Naive B cell (primary cell): ENCODE data around the gene TCP11L2. TPM values are rescaled to one million over a fixed set of nuclear protein-coding genes. Genes with fewer than 3 reads are reported as not detected.

Experiments
- ATAC-seq, 2 donors: fragments of 150-1000 bp; cut with Tn5 transposase; 2 replicates each; pipeline ENCODE4 v1.10.0; 2021; ENCODE audit warnings: low read depth in 2 of 2, mild to moderate bottlenecking in 2 of 2, moderate library complexity in 2 of 2
- DNase-seq: peaks from one replicate; pipeline ENCODE4 v3.0.0; 2022
- H3K27ac Mint-ChIP-seq, 6 donors: one replicate each; pipeline ENCODE4 v1.8.0; 2020 to 2022; ENCODE audit warnings: mild to moderate bottlenecking in 6 of 6, mixed read lengths in 6 of 6, moderate library complexity in 5 of 6, inconsistent platforms in 2 of 6
- H3K27me3 Mint-ChIP-seq, 3 donors: one replicate each; pipeline ENCODE4 v1.8.0; 2021 to 2022; ENCODE audit warnings: mixed read lengths in 3 of 3, mild to moderate bottlenecking in 1 of 3
- H3K36me3 Mint-ChIP-seq, 2 donors: one replicate each; pipeline ENCODE4 v1.8.0; 2020 to 2022; ENCODE audit warnings: mixed read lengths in 2 of 2, inconsistent platforms in 1 of 2, mild to moderate bottlenecking in 1 of 2
- H3K4me1 Mint-ChIP-seq, 3 donors: one replicate each; pipeline ENCODE4 v1.8.0; 2020 to 2022; ENCODE audit warnings: mixed read lengths in 3 of 3, inconsistent platforms in 1 of 3, mild to moderate bottlenecking in 1 of 3, moderate library complexity in 1 of 3
- H3K4me3 Mint-ChIP-seq, 8 donors: one replicate each; pipeline ENCODE4 v1.8.0; 2020 to 2022; ENCODE audit warnings: mild to moderate bottlenecking in 8 of 8, mixed read lengths in 8 of 8, moderate library complexity in 8 of 8, inconsistent platforms in 2 of 8
- H3K9me3 Mint-ChIP-seq, 7 donors: one replicate each; pipeline ENCODE4 v1.8.0; 2020 to 2022; ENCODE audit warnings: mixed read lengths in 7 of 7, mild to moderate bottlenecking in 5 of 7, inconsistent platforms in 2 of 7, moderate library complexity in 1 of 7
- polyA plus RNA-seq, 6 donors: library from polyadenylated mRNA; unstranded; fragments of 300-500 nt; fragmentation: Illumina TruSeq; gene quantifications; one replicate each; pipeline ENCODE4 v1.2.3, GENCODE V29; 2021; ENCODE audit warnings: low read depth in 6 of 6

TCP11L2 gene
- polyA plus RNA-seq, 6 donors from 2014 or later, result 17.0 to 56.4 (median 47.6) TPM

DNA sequence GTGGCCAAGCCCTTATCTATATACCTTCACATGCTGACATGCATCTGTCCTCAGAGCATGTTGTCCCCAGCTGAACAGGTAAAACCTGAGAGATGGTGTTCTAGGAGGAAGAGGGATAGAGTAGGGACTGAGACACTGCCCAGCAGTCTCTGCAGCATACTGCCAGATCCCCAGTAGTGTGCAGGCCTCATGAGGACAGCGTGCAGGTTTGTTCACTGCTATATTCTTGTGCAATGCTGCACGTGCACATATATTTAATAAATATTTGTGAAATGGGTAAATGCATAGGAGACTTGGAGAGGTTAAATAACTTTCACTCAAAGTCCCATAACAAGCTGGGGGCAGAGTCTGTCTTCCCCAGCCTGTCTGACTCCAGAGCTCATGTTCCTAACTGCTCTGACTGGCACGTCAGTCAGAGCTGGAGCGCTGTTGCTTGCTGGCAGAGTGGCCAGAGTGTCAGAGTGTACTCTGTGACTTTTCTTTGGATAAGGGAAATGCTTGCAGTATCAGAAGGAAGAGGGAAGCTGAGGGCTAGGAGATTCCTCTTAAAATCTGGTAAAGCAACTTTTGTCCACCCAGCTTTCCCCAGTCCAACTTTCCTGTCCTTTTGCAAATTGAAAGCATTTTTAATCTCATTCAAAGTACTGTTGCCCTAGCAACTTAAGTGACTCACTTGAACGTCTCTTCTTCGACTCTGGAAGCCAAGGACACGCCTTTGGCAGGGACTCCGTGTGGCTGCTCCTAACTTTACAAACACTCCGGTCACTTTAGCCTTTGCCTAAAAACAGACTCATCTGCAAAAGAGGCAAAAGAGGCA lies 40.1 kb downstream of the TCP11L2 start:
- DNase-seq (no peak), ATAC-seq (no peak)
- H3K4me3 Mint-ChIP-seq, result no peak overlapping the region
- H3K4me1 Mint-ChIP-seq, result peaks cover 0 to 5% (median 0%) of the 10 kb centered on the region in 3 donors
- no peaks in the 10 kb centered on the region for H3K27me3 Mint-ChIP-seq
- H3K36me3 Mint-ChIP-seq, result peaks cover 15 to 49% of the 10 kb centered on the region in 2 donors
- no peaks in the 10 kb centered on the region for H3K9me3 Mint-ChIP-seq
- peak overlapping the region in 1 of 6 donors; percentile 65 for H3K27ac Mint-ChIP-seq

DNA sequence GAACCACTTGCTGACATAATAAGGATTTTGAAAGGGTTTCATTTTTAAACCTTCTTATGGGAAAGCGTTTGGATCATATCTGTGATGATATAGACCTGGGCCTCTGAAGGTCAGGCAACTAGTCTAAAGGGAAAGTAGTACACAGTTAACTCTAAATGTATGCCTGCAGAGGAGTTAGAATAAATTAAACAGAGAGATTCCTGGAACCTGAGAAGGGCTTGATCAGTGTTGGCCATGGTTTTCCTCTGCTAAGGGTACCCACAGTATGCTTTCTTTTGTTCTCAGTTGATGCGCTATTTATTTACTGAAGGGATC lies 40.6 kb downstream of the TCP11L2 start:
- no peak for DNase-seq
- no peak for ATAC-seq
- Mint-ChIP-seq H3K9me3 (no peaks in the 10 kb centered on the region), H3K27me3 (no peaks in the 10 kb centered on the region), H3K36me3 (peaks cover 15 to 49% of the 10 kb centered on the region in 2 donors), H3K27ac (peak overlapping the region in 1 of 6 donors; percentile 65), H3K4me1 (peaks cover 0 to 5% (median 0%) of the 10 kb centered on the region in 3 donors), H3K4me3 (no peak overlapping the region)

DNA sequence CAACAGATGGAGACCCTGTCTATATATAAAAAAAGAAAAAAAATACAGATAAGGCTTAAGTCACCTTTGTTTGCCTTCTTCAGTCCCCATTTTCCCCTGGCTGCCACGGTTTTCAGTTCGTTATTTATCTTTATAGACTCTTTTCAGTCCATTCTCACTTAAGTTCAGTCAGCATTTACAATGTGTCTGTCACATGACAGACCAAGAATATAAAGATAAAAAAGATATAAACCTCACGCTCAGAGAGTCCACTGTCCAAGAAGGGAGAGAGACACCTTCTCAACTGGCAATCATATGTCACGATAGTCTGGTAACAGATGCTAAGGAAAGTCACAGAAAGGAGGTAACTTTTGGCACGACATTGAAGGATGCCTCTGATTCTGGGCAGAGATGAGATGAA lies 41.6 kb downstream of the TCP11L2 start:
- no peak overlapping the region for H3K27ac Mint-ChIP-seq
- H3K4me1 Mint-ChIP-seq, result peaks cover 0 to 5% (median 0%) of the 10 kb centered on the region in 3 donors
- ATAC-seq (no peak), DNase-seq (no peak)
- no peaks in the 10 kb centered on the region for H3K9me3 Mint-ChIP-seq
- no peaks in the 10 kb centered on the region for H3K27me3 Mint-ChIP-seq
- peaks cover 15 to 43% of the 10 kb centered on the region in 2 donors for H3K36me3 Mint-ChIP-seq
- no peak overlapping the region for H3K4me3 Mint-ChIP-seq

DNA sequence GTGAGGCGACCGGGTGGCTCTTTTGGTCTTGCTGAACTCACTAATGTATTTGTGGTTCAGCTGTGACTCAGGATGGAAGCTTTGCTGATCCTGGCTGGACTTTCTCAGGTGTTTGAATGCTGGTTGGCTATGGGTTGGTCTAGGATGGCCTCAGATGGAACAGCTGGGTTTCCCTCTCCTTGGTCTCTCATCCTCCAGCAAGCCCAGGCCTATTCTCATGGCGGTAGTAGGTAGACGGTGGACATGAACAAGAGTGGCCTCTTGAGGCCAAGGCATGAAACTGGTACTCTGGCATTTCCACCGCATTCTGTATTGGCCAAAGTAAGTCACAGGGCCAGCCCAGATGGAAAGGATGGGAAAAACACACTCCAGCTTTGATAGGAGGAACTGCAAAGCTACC lies 43.2 kb downstream of the TCP11L2 start:
- Mint-ChIP-seq H3K27ac (peak overlapping the region in 2 of 6 donors; percentile 7 to 53), H3K36me3 (peaks cover 23 to 35% of the 10 kb centered on the region in 2 donors), H3K4me1 (no peaks in the 10 kb centered on the region)

DNA sequence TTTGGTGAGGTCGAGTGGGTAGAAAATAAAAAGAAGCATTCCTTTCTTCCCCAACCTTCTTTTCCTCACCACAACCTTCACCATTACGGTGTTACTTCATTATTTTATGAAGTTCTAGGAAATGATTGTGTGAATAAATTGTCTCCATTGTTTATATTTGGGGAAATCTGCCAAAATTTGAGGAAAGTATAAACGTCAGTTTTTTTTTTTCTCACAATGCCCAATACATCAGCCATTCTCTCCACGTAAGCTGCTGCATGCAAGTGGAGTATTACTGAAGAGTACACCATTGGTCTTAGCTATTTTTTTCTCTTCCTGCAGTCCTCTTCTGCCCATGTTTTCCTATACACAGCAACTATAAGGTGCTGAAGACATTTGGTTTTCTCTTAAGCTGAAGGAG lies 45.9 kb downstream of the TCP11L2 start:
- Mint-ChIP-seq H3K9me3 (no peaks in the 10 kb centered on the region), H3K4me3 (no peak overlapping the region), H3K27me3 (no peaks in the 10 kb centered on the region), H3K4me1 (no peaks in the 10 kb centered on the region), H3K27ac (no peak overlapping the region), H3K36me3 (peaks cover 15 to 25% of the 10 kb centered on the region in 2 donors)
- ATAC-seq (no peak), DNase-seq (no peak)

More for the DNA sequence above, 43.2 kb downstream of the TCP11L2 start:
- ATAC-seq (peak; percentile 40 to 44), DNase-seq (no peak)
- H3K27me3 Mint-ChIP-seq, result no peaks in the 10 kb centered on the region
- H3K4me3 Mint-ChIP-seq, result no peak overlapping the region
- no peaks in the 10 kb centered on the region for H3K9me3 Mint-ChIP-seq

DNA sequence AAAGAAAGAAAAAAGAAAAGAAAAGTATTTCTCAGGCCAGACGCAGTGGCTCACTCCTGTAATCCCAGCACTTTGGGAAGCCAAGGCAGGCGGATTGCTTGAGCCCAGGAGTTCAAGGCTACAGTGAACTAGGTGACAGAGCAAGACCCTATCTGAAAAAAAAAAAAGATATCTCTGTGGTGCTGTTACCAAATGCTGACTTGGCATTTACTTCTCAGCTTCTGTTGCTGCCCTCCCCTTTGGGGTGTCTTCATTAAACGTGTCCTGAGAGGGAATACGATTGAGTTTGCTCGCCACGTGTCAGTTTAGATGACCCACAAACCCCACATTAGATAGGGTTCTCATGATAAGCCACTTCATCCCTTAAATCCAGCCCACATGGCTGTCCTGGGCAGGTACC lies 50.6 kb downstream of the TCP11L2 start:
- ATAC-seq (no peak), DNase-seq (no peak)
- Mint-ChIP-seq H3K4me3 (no peak overlapping the region), H3K36me3 (peaks cover 5 to 7% of the 10 kb centered on the region in 2 donors), H3K27me3 (no peaks in the 10 kb centered on the region), H3K9me3 (no peaks in the 10 kb centered on the region), H3K4me1 (peaks cover 7 to 10% (median 8%) of the 10 kb centered on the region in 3 donors), H3K27ac (no peak overlapping the region)

DNA sequence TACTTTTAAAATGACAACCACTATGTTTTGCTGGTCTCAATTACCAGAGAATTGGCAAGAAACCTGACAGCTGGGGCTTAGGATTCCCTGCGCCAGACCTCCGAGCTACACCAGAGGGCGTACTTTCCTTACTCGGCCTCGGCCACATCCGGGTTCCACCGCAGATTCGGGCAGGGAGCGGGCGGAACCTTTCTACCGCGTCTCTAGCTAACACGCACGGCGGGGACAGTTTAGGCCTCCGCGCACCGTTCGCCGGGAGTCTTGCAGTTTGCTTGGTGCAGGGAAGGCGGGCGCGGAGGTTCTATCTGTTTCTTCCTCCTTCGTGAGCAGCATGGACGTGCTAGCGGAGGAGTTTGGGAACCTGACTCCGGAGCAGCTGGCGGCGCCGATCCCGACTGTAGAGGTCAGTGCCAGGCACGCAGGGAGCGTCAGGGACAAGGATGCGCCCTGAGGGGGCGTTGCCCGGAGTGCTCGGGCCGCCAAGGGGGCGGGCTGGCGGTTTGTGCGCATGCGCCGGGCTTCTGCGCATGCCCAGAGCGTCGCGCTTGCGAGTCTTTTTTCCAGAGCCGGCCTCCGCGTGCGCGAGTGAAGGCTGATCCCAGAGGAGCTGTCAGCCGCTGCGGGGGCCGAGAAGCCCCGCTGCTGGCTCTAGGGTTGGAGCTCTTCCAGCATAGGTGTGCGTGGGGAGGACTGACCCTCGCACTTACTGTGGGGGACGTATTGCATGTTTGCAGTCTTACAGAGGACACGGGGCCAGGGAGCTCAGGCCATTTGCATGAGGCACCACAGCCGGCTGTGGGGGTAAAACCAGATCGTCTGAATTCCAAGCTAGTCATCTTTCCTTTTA lies 55.2 kb downstream of the TCP11L2 start, which contains the start of gene POLR3B:
POLR3B (plus strand) TSS at position 200 of the 847 bp plus-strand sequence; CDS start at position 332, 132 bp downstream.
- H3K36me3 Mint-ChIP-seq, result no peaks in the 10 kb centered on the region
- H3K4me1 Mint-ChIP-seq, result peaks cover 13 to 19% (median 14%) of the 10 kb centered on the region in 3 donors
- peak; percentile 96 for DNase-seq
- peak; percentile 91 to 92 for ATAC-seq
- H3K27ac Mint-ChIP-seq, result peak within 1 kb of the TSS; percentile 68 to 96 (median 94)
- H3K27me3 Mint-ChIP-seq, result no peaks in the 10 kb centered on the region
- peak within 1 kb of the TSS; percentile 76 to 97 (median 96) for H3K4me3 Mint-ChIP-seq
- no peaks in the 10 kb centered on the region for H3K9me3 Mint-ChIP-seq

DNA sequence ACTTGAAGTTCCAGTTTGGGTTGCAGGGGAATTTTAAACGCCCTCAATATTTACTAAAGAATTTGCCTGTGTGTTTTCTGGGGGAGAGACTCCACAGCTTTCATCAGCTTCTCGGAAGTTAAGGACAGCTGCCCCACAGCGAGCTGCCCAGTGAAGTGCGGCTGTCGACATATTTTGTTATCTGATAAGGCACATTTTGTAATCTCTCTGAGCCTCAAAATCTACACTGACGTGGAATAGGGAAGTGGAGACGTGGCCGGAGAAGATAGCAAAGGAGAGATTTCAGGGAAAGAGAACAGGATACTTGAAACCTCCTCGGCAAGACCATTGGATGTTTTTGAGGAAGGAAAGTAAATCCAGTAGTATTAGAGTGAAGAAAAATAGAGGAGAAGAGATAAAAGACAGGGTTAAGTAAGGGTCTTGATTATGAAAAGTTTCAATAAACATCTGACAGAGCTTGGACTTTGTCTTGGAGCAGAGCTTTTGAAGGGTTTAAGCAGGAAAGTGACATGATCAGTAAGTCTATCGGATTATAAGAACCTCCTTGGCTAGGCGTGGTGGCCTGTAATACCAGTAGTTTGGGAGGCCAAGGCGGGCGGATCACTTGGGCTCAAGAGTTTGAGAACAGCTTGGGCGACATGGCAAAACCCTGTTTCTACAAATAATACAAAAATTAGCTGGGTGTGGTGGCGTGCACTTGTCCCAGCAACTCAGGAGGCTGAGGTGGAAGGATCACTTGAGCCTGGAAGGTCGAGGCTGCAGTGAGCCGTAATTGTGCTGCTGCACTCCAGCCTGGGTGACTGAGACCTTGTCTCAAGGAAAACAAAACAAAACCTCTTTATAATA lies 56.1 kb downstream of the TCP11L2 start:
- Mint-ChIP-seq H3K4me3 (peak overlapping the region; percentile 76 to 97 (median 96)), H3K4me1 (peaks cover 13 to 19% (median 14%) of the 10 kb centered on the region in 3 donors), H3K9me3 (no peaks in the 10 kb centered on the region), H3K27me3 (no peaks in the 10 kb centered on the region), H3K36me3 (no peaks in the 10 kb centered on the region), H3K27ac (peak overlapping the region; percentile 3 to 96 (median 90))
- ATAC-seq (no peak), DNase-seq (no peak)

DNA sequence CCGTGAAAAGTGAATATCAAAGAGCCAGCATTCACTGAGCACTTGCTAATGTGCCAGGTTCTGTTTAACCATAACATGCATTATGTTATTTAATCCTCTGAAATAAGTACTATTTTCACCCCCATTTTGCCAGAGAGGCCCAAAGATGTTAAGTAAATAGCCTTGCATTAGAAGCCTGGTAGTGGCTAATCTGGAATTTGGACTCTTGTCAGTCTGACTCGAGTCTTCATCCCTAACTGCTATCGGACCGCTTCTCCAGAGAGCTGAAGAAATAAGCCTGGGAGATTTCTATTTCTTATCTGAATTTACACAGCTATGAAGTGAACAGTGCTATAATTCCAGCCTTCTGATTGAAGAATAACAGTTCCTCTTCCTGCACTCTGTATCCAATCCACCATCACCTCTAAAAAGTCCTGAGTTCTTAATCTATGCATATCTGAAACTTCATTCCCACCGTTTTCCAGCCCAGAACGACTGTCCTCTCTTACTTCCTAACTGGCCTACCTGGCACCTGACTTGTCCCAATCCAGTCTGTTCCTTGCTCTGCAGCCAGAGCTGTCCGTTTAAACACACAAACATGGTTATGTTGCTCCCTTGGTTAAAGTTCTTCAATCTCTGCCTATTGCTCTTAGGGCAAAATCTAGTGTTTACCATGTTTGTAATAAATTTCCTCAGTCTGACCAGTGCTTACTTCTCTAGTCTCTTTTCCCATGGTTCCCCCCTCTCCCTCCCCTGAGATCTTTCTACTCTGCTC lies 57.3 kb downstream of the TCP11L2 start:
- Mint-ChIP-seq H3K9me3 (no peaks in the 10 kb centered on the region), H3K4me3 (peak overlapping the region in 2 of 8 donors; percentile 30 to 96), H3K36me3 (peaks cover 0 to 4% of the 10 kb centered on the region in 2 donors), H3K27me3 (no peaks in the 10 kb centered on the region), H3K4me1 (peaks cover 13 to 19% (median 14%) of the 10 kb centered on the region in 3 donors), H3K27ac (no peak overlapping the region)
- DNase-seq (no peak), ATAC-seq (no peak)

DNA sequence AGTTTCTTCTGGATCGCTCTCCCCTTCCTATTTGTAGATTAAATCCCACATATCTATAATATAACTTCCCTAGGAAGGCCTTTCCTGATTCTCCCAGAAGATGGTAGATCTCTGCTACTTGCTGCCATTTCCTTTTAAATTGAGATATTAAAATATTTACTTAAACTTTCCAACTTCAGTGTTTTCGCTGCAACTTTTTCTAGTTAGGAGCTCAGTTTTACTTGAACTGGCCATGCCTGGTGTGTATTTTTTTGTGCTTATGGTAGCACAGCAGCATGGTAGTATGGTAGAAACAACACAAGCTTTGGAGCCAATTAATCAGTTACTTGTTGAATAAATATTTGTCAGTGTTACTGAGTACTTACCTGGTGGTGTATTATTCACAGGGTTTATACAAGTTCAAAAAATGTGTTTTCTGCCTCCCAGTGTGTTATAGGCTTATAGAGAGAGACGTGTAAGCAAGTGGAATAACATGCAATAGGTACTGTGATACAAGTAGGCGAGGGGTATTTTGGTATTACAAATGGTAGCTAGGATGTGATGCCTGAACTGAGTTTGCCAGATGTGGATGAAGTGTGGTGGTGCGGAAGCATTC lies 58.0 kb downstream of the TCP11L2 start:
- H3K9me3 Mint-ChIP-seq, result no peaks in the 10 kb centered on the region
- peaks cover 0 to 4% of the 10 kb centered on the region in 2 donors for H3K36me3 Mint-ChIP-seq
- H3K27ac Mint-ChIP-seq, result no peak overlapping the region
- DNase-seq, result no peak
- no peak overlapping the region for H3K4me3 Mint-ChIP-seq
- H3K4me1 Mint-ChIP-seq, result peaks cover 13 to 19% (median 14%) of the 10 kb centered on the region in 3 donors
- no peak for ATAC-seq
- H3K27me3 Mint-ChIP-seq, result no peaks in the 10 kb centered on the region

DNA sequence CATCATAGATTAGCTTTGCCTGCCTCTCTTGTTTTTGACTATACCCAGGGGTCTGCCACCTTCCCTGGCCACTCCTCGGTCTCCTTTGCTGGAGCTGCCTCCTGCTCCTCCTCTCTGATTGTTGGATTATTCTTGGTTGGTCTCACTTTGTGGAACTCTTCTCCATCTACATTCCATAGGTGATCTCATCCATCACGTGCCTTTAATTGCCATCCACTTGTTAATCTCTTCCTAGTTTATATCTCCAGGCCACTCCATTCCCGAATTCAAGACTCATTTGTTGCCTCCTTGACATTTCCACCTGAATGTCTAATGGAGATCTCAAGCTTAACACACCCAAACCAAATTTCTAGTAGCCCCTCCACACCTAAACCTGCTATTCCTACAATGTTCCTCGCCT lies 60.4 kb downstream of the TCP11L2 start:
- DNase-seq, result no peak
- H3K36me3 Mint-ChIP-seq, result peaks cover 0 to 4% of the 10 kb centered on the region in 2 donors
- no peak for ATAC-seq
- H3K27ac Mint-ChIP-seq, result no peak overlapping the region
- no peaks in the 10 kb centered on the region for H3K9me3 Mint-ChIP-seq
- H3K4me1 Mint-ChIP-seq, result peaks cover 7 to 11% (median 7%) of the 10 kb centered on the region in 3 donors
- H3K27me3 Mint-ChIP-seq, result no peaks in the 10 kb centered on the region
- H3K4me3 Mint-ChIP-seq, result no peak overlapping the region

DNA sequence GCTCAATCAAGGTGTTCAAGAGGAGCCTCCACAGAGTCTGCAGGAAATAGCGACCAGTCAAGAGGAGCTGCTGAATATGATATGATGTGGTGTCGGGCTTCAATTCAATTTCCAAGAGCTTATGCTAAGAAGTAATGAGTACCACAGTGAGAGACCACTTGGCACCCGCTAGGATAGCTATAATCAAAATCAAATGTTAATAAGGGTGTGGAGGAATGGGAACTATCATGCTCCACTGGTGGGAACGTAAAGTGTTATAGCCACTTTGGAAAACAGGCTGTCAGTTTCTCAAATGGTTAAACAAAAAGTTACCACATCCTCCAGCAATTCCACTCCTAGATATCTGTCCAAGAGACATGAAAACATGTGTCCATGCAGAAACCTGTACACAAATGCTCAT lies 61.7 kb downstream of the TCP11L2 start:
- no peaks in the 10 kb centered on the region for H3K27me3 Mint-ChIP-seq

More for the DNA sequence above, 61.7 kb downstream of the TCP11L2 start:
- ATAC-seq, result no peak
- Mint-ChIP-seq H3K4me3 (no peak overlapping the region), H3K9me3 (no peaks in the 10 kb centered on the region), H3K4me1 (no peaks in the 10 kb centered on the region), H3K27ac (peak overlapping the region in 1 of 6 donors; percentile 64), H3K36me3 (peaks cover 0 to 12% of the 10 kb centered on the region in 2 donors)
- DNase-seq, result no peak
